ENCODE data around the gene MPP1. TPM values are rescaled to one million over a fixed set of nuclear protein-coding genes. Genes with fewer than 3 reads are reported as not detected.

The MPP1 gene
- 8.9 TPM for polyA plus RNA-seq (2013, experiment 1 of 2)
- polyA plus RNA-seq (2013, experiment 2 of 2) = 12.8 TPM

DNA sequence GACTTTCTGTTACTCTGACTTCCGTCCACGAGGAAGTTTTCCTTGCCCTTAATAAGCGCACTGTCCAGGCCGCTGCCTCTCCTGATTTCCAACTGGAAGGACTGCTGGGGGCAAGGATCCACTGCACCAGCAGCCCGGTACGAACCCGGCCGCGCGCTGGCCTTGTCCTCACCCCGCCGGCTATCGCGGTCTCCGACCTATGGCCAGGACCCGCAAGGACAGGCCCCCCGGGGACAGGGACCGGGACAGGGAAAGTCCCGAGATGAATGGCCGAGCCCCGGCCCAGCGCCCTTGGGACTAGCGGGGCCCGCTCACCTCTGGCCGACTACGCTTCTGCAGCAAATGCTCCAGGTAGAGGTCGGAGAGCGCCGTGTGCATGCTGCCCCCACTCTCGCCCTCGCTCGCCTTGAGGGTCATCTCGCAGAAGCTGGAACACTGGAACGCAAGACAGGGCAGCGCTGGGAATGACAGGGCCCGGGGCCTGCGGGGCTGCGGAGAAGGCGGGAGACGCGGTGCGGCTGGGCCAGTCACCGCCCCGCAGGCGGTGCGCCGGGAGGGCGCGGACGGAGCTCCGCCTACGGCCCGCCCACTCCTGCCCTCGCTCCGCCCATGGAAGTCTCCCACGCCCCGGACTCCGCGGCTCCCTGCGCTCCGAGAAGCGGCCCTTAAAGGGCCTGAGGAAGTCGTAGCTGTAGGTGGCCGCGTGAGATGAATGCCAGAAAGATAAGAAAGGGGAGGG is at the start of gene MPP1:
TSS of gene MPP1 (minus strand) at position 529 of the 739 bp plus-strand sequence. CDS start at position 417, 112 bp downstream.
- Histone ChIP-seq H3K9ac (ENCODE audit: low read depth, low read length) (no peak within 1 kb of the TSS), H3K4me3 (ENCODE audit: low read length) (peak within 1 kb of the TSS; percentile 61), H3K4me1 (ENCODE audit: insufficient read depth, low read length) (peaks cover 3% of the 10 kb centered on the region), H3K9me3 (ENCODE audit: insufficient read depth, low read depth, low read length) (no peaks in the 10 kb centered on the region), H3K27me3 (ENCODE audit: insufficient read depth, low read length) (peaks cover 59% of the 10 kb centered on the region), H3K27ac (ENCODE audit: low read depth, low read length) (no peak within 1 kb of the TSS), H3K36me3 (ENCODE audit: insufficient read depth, low read length) (no peaks in the 10 kb centered on the region)
- WGBS = 1% methylated on average over 65 of the region's 65 CpGs

DNA sequence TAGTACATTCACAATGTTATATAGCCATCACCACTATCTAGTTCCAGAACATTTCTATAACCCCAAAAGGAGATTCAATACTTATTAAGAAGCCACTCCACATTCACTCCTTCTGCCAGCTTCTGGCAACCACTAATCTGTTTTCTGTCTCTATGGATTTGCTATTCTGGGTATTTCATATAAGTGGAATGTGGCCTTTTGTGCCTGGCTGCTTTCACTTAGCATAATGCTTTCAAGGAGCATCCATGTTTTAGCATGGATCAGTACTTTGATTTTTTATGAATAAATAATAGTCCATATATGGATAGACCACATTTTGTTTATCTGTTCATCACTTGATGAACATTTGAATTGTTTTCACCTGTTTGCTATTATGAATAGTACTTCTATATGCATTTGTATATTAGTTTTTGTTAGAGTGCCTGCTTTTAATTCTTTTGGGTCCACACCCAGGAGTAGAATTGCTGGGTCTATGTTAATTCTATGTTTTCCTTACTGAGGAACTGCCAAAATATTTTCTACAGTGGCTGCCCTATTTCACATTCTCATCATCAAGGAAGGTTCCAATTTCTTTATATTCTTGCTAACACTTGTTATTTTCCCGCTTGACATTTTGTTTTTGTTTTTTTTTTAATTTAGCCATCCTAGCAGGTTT is 45.8 kb upstream of the MPP1 start:
- H3K9ac ChIP-seq (ENCODE audit: low read depth, low read length) = no peak overlapping the region
- no peaks in the 10 kb centered on the region for H3K36me3 ChIP-seq (ENCODE audit: insufficient read depth, low read length)
- H3K27me3 ChIP-seq (ENCODE audit: insufficient read depth, low read length) = no peaks in the 10 kb centered on the region
- H3K4me1 ChIP-seq (ENCODE audit: insufficient read depth, low read length) = no peaks in the 10 kb centered on the region
- no peaks in the 10 kb centered on the region for H3K9me3 ChIP-seq (ENCODE audit: insufficient read depth, low read depth, low read length)
- no CpG with 5 or more reads among the region's 1 CpG for WGBS
- H3K4me3 ChIP-seq (ENCODE audit: low read length) = no peak overlapping the region
- H3K27ac ChIP-seq (ENCODE audit: low read depth, low read length) = no peak overlapping the region

GRCh38 chrX:154840856-154841255 is 35.6 kb upstream of the MPP1 start:
- no peaks in the 10 kb centered on the region for H3K9me3 ChIP-seq (ENCODE audit: insufficient read depth, low read depth, low read length)
- H3K27ac ChIP-seq (ENCODE audit: low read depth, low read length) = no peak overlapping the region
- WGBS = no CpG with 5 or more reads among the region's 2 CpGs
- no peak overlapping the region for H3K4me3 ChIP-seq (ENCODE audit: low read length)
- no peaks in the 10 kb centered on the region for H3K36me3 ChIP-seq (ENCODE audit: insufficient read depth, low read length)
- H3K4me1 ChIP-seq (ENCODE audit: insufficient read depth, low read length) = no peaks in the 10 kb centered on the region
- no peak overlapping the region for H3K9ac ChIP-seq (ENCODE audit: low read depth, low read length)
- H3K27me3 ChIP-seq (ENCODE audit: insufficient read depth, low read length) = no peaks in the 10 kb centered on the region

DNA sequence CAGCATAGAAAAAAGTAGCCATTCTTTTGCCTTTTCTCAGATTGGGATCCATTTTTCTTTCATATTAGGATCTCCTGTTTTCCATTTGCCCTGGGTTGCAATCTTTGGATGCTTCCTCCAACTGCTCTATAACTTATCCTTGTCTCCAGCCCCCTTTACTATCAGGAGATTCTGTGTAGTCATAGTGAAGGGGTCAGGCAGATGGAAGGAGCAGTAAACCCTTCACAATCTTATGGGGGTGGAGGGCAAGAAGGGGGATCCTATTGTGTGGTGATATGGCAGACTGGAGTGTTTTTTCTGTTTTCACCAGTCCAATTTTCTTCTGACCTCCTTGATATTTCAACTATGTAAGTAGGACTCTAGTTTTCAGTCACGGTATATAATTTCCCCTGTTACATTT is 30.9 kb upstream of the MPP1 start:
- no peaks in the 10 kb centered on the region for H3K9me3 ChIP-seq (ENCODE audit: insufficient read depth, low read depth, low read length)
- no peak overlapping the region for H3K27ac ChIP-seq (ENCODE audit: low read depth, low read length)
- H3K4me1 ChIP-seq (ENCODE audit: insufficient read depth, low read length) = no peaks in the 10 kb centered on the region
- no peaks in the 10 kb centered on the region for H3K36me3 ChIP-seq (ENCODE audit: insufficient read depth, low read length)
- H3K4me3 ChIP-seq (ENCODE audit: low read length) = no peak overlapping the region
- WGBS = no CpG with 5 or more reads among the region's 1 CpG
- no peak overlapping the region for H3K9ac ChIP-seq (ENCODE audit: low read depth, low read length)
- H3K27me3 ChIP-seq (ENCODE audit: insufficient read depth, low read length) = no peaks in the 10 kb centered on the region

DNA sequence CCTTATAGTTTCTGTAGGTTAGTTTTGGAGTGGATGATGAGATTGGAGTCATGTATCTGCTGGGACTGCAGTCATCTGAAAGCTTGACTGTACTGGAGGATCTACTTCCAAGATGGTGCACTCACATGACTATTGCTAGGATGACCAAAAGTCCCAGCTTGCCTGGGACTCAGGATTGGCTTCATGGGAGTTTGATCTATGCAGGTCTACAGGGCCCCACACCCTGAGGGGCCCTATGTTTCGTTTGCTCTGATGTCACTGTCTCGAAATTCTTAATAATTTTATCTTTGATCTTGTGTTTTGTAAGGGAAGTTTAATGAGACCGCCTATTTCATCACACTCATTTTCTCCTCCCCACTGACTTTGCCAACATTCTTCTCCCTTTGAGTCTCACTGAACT is 29.3 kb upstream of the MPP1 start, which contains the start of gene SMIM9:
TSS of gene SMIM9 (minus strand) at position 101 of the 400 bp plus-strand sequence. CDS start 3,806 bp downstream, outside the sequence.
- Histone ChIP-seq H3K4me3 (ENCODE audit: low read length) (no peak within 1 kb of the TSS), H3K27ac (ENCODE audit: low read depth, low read length) (no peak within 1 kb of the TSS), H3K27me3 (ENCODE audit: insufficient read depth, low read length) (no peaks in the 10 kb centered on the region), H3K4me1 (ENCODE audit: insufficient read depth, low read length) (no peaks in the 10 kb centered on the region), H3K9ac (ENCODE audit: low read depth, low read length) (no peak within 1 kb of the TSS), H3K9me3 (ENCODE audit: insufficient read depth, low read depth, low read length) (no peaks in the 10 kb centered on the region), H3K36me3 (ENCODE audit: insufficient read depth, low read length) (no peaks in the 10 kb centered on the region)
- WGBS = no CpG with 5 or more reads among the region's 3 CpGs

- Histone ChIP-seq H3K9me3 (ENCODE audit: insufficient read depth, low read depth, low read length) (no peaks in the 10 kb centered on the region), H3K9ac (ENCODE audit: low read depth, low read length) (no peak overlapping the region), H3K27me3 (ENCODE audit: insufficient read depth, low read length) (no peaks in the 10 kb centered on the region), H3K27ac (ENCODE audit: low read depth, low read length) (no peak overlapping the region), H3K36me3 (ENCODE audit: insufficient read depth, low read length) (no peaks in the 10 kb centered on the region), H3K4me1 (ENCODE audit: insufficient read depth, low read length) (no peaks in the 10 kb centered on the region), H3K4me3 (ENCODE audit: low read length) (no peak overlapping the region)
- 94% methylated on average over 2 of the region's 3 CpGs for WGBS
Observed at GRCh38 chrX:154833746-154834274, 28.5 kb upstream of the MPP1 start.

DNA sequence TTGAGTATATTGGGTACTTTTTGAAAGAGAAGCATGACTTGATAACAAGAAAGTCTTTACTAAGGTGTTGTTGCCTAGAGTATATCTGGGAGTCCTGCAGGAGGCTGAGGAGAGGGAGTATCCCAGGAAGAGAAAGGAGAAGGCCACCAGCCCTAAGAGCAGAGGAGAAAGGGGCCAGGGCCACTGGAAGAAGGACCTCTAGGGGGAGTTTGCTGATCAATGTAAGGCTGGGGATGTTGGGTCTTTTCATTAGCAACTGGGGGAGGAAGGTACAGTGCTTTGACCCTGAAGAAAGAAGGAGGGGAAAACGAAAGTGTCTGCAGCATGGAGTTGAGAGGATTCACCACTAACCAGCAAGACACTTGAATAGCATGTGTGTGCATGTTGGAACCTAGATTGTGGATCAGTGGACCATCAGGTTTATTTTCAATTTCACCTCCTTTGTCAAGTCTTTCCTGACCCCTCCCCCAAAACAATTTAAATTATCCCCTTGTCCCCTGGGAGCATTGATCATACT is 24.7 kb upstream of the MPP1 start:
- no peaks in the 10 kb centered on the region for H3K9me3 ChIP-seq (ENCODE audit: insufficient read depth, low read depth, low read length)
- WGBS = 71% methylated on average over 1 of the region's 1 CpG
- H3K9ac ChIP-seq (ENCODE audit: low read depth, low read length) = no peak overlapping the region

DNA sequence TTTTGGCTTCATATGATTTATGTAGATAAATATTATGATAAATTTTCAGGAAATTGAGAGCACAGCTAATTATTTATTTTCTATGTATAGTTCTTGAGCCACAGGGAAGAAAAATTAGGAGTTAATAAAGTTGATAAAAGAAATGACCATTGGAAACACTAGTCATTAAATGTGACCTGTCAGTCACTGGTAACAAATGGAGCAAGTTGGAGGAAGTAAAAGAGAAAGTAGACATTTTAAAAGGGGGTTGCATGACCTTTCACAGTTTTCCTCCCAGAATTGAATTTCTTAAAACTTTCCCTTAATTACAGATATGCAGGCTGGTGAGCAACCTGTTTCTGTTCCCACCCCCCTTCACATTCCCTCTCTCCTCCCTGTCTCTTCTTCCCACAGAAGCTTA is 23.8 kb upstream of the MPP1 start:
- no peak overlapping the region for H3K4me3 ChIP-seq (ENCODE audit: low read length)
- H3K27ac ChIP-seq (ENCODE audit: low read depth, low read length) = no peak overlapping the region
- H3K4me1 ChIP-seq (ENCODE audit: insufficient read depth, low read length) = no peaks in the 10 kb centered on the region
- H3K36me3 ChIP-seq (ENCODE audit: insufficient read depth, low read length) = no peaks in the 10 kb centered on the region
- H3K9ac ChIP-seq (ENCODE audit: low read depth, low read length) = no peak overlapping the region
- no peaks in the 10 kb centered on the region for H3K27me3 ChIP-seq (ENCODE audit: insufficient read depth, low read length)
- H3K9me3 ChIP-seq (ENCODE audit: insufficient read depth, low read depth, low read length) = no peaks in the 10 kb centered on the region

More for the DNA sequence above, 24.7 kb upstream of the MPP1 start:
- no peaks in the 10 kb centered on the region for H3K4me1 ChIP-seq (ENCODE audit: insufficient read depth, low read length)
- no peaks in the 10 kb centered on the region for H3K27me3 ChIP-seq (ENCODE audit: insufficient read depth, low read length)
- H3K4me3 ChIP-seq (ENCODE audit: low read length) = no peak overlapping the region
- no peak overlapping the region for H3K27ac ChIP-seq (ENCODE audit: low read depth, low read length)
- no peaks in the 10 kb centered on the region for H3K36me3 ChIP-seq (ENCODE audit: insufficient read depth, low read length)

GRCh38 chrX:154828016-154828408 is 22.7 kb upstream of the MPP1 start:
- no peak overlapping the region for H3K9ac ChIP-seq (ENCODE audit: low read depth, low read length)
- H3K4me3 ChIP-seq (ENCODE audit: low read length) = no peak overlapping the region

DNA sequence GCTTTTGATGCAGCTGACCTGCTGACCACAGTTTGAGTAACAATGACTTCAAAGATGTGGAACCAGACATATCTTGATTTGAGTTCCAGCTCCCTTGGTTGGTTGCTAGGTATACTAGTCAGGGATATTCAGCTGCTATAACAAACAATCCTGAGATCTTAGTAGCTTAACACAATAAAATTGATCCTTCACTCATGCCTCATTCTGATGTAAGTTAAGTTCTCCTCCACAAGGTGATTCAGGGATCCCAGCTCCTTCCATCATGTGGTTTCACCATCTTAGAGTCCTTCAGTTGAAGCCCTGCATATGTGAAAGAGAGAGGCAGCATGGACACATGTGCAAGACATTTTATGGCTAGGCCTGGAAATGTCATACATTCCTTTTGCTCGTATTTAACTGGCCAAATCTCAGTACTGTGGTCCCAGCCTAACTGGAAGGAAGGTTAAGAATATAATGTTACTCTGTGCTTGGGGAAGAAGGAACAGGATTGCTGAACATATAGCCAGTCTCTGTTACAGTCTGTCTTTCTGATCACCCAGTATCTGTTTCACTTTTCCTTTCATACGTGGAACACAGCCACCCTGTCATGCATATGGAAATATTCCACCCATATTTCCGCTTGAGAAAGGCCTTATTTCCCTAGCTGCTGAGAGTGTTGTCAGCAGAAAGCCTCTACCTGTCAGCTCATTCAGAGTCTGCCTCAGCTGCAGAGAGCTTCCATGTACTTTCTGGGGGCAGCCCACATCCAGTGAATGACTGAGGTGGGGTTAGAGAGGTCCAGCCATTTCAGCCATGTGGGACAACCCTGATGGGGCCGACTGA is 22.1 kb upstream of the MPP1 start:
- H3K4me3 ChIP-seq (ENCODE audit: low read length) = no peak overlapping the region
- no peak overlapping the region for H3K9ac ChIP-seq (ENCODE audit: low read depth, low read length)
- WGBS = 85% methylated on average over 4 of the region's 4 CpGs
- H3K4me1 ChIP-seq (ENCODE audit: insufficient read depth, low read length) = peaks cover 2% of the 10 kb centered on the region
- no peaks in the 10 kb centered on the region for H3K36me3 ChIP-seq (ENCODE audit: insufficient read depth, low read length)
- H3K9me3 ChIP-seq (ENCODE audit: insufficient read depth, low read depth, low read length) = no peaks in the 10 kb centered on the region
- H3K27me3 ChIP-seq (ENCODE audit: insufficient read depth, low read length) = no peaks in the 10 kb centered on the region
- no peak overlapping the region for H3K27ac ChIP-seq (ENCODE audit: low read depth, low read length)

More at GRCh38 chrX:154828016-154828408, 22.7 kb upstream of the MPP1 start:
- H3K36me3 ChIP-seq (ENCODE audit: insufficient read depth, low read length) = no peaks in the 10 kb centered on the region
- H3K27me3 ChIP-seq (ENCODE audit: insufficient read depth, low read length) = no peaks in the 10 kb centered on the region
- H3K9me3 ChIP-seq (ENCODE audit: insufficient read depth, low read depth, low read length) = no peaks in the 10 kb centered on the region
- no peaks in the 10 kb centered on the region for H3K4me1 ChIP-seq (ENCODE audit: insufficient read depth, low read length)
- WGBS = 92% methylated on average over 1 of the region's 2 CpGs
- no peak overlapping the region for H3K27ac ChIP-seq (ENCODE audit: low read depth, low read length)
